Endothelial cell of umbilical vein (primary cell): ENCODE results near the gene BTG2. TPM values are rescaled to one million over a fixed set of nuclear protein-coding genes. Genes with fewer than 3 reads are reported as not detected.
"Not testable (repeated sequence)": the region's sequence is repeated elsewhere in the genome, so short reads cannot be mapped to it uniquely, and the experiment has no call there.

Source experiments
- BruUV-seq: library from RNA; stranded (reverse); fragments of 400-500 nt; replicated peaks from 2 replicates; lab custom pipeline; 2021; lab: Mats Ljungman, UMichigan
- CTCF ChIA-PET: fragments of 300-600, 350-600 bp; sonication (Branson Sonifier 250); formaldehyde crosslinking; loops from one replicate; lab custom pipeline; 2021; ENCODE audit warnings: antibody characterized with exemption, inconsistent platforms; lab: Charles Lee
- POLR2A ChIA-PET: fragments of 300-600, 350-600 bp; sonication (Branson Sonifier 250); formaldehyde crosslinking; loops from one replicate; lab custom pipeline; 2021; ENCODE audit warnings: antibody characterized with exemption, inconsistent platforms; lab: Charles Lee
- DNase-seq: peaks from one replicate; pipeline ENCODE4 v3.0.0-alpha.2; 2011; ENCODE audit warnings: low read depth, low spot score
- FAIRE-seq: peaks from 2 replicates; lab custom pipeline; 2011; peaks lifted over from hg19 to GRCh38; lab: Jason Lieb, UNC
- H2AFZ ChIP-seq: 2 replicates; pipeline ENCODE4 v1.6.0; 2012; ENCODE audit warnings: low read depth, low read length, control low read depth, inconsistent platforms
- H3K27ac ChIP-seq: 2 replicates; pipeline ENCODE4 v1.5.1; 2011; ENCODE audit warnings: low read depth, mild to moderate bottlenecking, control low read depth, low read length, moderate library complexity; ENCODE audit not compliant: insufficient read depth
- H3K27me3 ChIP-seq, 2 experiments: 2 replicates each; pipeline versions ENCODE4 v1.6.0 to v1.6.1; 2011; ENCODE audit warnings: low read length in 2 of 2, mixed read lengths in 1 of 2; ENCODE audit not compliant: control insufficient read depth in 2 of 2, insufficient read depth in 2 of 2
- H3K36me3 ChIP-seq, 2 experiments: 2 replicates in 1 of 2; 3 replicates in 1 of 2; pipeline ENCODE4 v1.5.1; 2011; ENCODE audit warnings: low read length in 2 of 2, mild to moderate bottlenecking in 1 of 2, moderate library complexity in 1 of 2; ENCODE audit not compliant: control insufficient read depth in 2 of 2, insufficient read depth in 2 of 2; ENCODE audit errors: extremely low read depth in 1 of 2
- H3K4me1 ChIP-seq: 3 replicates; pipeline ENCODE4 v1.5.1; 2011; ENCODE audit warnings: mild to moderate bottlenecking, low read length; ENCODE audit not compliant: control insufficient read depth, insufficient read depth; ENCODE audit errors: extremely low read depth
- H3K4me2 ChIP-seq: 2 replicates; pipeline ENCODE4 v1.6.1; 2011; ENCODE audit warnings: low read length, control low read depth, mixed read lengths; ENCODE audit not compliant: insufficient read depth
- H3K4me3 ChIP-seq, 3 experiments: fragments of 200-600 bp in 1 of 3; sonication (generic), shearing (Covaris generic) in 1 of 3; replicated peaks in 1 of 3; 2 replicates each; pipeline ENCODE4 v1.5.1; 2011 to 2016; ENCODE audit warnings: control low read depth in 3 of 3, low read length in 3 of 3, mild to moderate bottlenecking in 2 of 3, inconsistent platforms in 1 of 3, low read depth in 1 of 3, moderate library complexity in 1 of 3; ENCODE audit not compliant: insufficient read depth in 1 of 3
- H3K79me2 ChIP-seq: 2 replicates; pipeline ENCODE4 v1.6.0; 2012; ENCODE audit warnings: low read length, inconsistent platforms; ENCODE audit not compliant: control insufficient read depth, insufficient read depth
- H3K9ac ChIP-seq: replicated peaks from 2 replicates; pipeline ENCODE3; 2011; ENCODE audit warnings: low read length, control low read depth; ENCODE audit not compliant: insufficient read depth; ENCODE audit errors: extremely low read depth
- H3K9me1 ChIP-seq: replicated peaks from 3 replicates; pipeline ENCODE4 v1.6.0; 2011; ENCODE audit warnings: mild to moderate bottlenecking, low read length; ENCODE audit not compliant: control insufficient read depth, insufficient read depth; ENCODE audit errors: extremely low read depth
- H3K9me3 ChIP-seq: replicated peaks from 2 replicates; pipeline ENCODE4 v1.5.1; 2012; ENCODE audit warnings: low read length, inconsistent platforms; ENCODE audit not compliant: control insufficient read depth, insufficient read depth
- H4K20me1 ChIP-seq: replicated peaks from 2 replicates; pipeline ENCODE3; 2011; ENCODE audit warnings: mild to moderate bottlenecking, low read length; ENCODE audit not compliant: control insufficient read depth, insufficient read depth; ENCODE audit errors: extremely low read depth
- POLR2AphosphoS5 ChIP-seq: IDR thresholded peaks from 2 replicates; pipeline ENCODE4 v1.6.1; 2012; ENCODE audit warnings: low read depth, mild to moderate bottlenecking, control low read depth, low read length, moderate library complexity; ENCODE audit not compliant: insufficient read depth
- dilution Hi-C: fragments of 300-500 bp; cut with MboI; formaldehyde crosslinking; loops from one replicate; pipeline ENCODE4 v1.15.0; 2019; ENCODE audit warnings: low sequenced_read_pairs; ENCODE audit not compliant: extremely low pct_ligation_motif_present
- intact Hi-C: fragments of 100-400 bp; cut with micrococcal nuclease; formaldehyde crosslinking; loops from one replicate; pipeline ENCODE4 v1.10.0; 2022
- polyA plus RNA-seq, 4 experiments: library from polyadenylated mRNA; depleted of rRNA in 3 of 4; stranded (reverse) in 3 of 4; unstranded in 1 of 4; fragments of >200 nt; gene quantifications; 2 replicates each; pipeline versions ENCODE4 v1.2.1 to v1.2.3, GENCODE V29; 2011 to 2012; ENCODE audit warnings: missing spikeins in 1 of 4
- total RNA-seq: library from RNA; stranded (reverse); gene quantifications from 2 replicates; pipeline ENCODE4 v1.2.3, GENCODE V29; 2021
- TF ChIP-seq, protein P1 (sequence below), 2 donors: IDR thresholded peaks; 1 replicate in 1 of 2; 2 replicates in 1 of 2; pipeline ENCODE4 v1.5.1; 2011; ENCODE audit warnings: low read length in 2 of 2, mild to moderate bottlenecking in 2 of 2, moderate library complexity in 2 of 2, control low read depth in 1 of 2, inconsistent platforms in 1 of 2, low read depth in 1 of 2; ENCODE audit not compliant: insufficient read depth in 1 of 2; ENCODE audit errors: extremely low read depth in 1 of 2

BTG2 gene
- total and polyA plus RNA-seq, 2 donors (not counting 3 experiments of a cell fraction or from before 2014, with no cell fraction given), result 35.6 to 50.1 TPM

DNA sequence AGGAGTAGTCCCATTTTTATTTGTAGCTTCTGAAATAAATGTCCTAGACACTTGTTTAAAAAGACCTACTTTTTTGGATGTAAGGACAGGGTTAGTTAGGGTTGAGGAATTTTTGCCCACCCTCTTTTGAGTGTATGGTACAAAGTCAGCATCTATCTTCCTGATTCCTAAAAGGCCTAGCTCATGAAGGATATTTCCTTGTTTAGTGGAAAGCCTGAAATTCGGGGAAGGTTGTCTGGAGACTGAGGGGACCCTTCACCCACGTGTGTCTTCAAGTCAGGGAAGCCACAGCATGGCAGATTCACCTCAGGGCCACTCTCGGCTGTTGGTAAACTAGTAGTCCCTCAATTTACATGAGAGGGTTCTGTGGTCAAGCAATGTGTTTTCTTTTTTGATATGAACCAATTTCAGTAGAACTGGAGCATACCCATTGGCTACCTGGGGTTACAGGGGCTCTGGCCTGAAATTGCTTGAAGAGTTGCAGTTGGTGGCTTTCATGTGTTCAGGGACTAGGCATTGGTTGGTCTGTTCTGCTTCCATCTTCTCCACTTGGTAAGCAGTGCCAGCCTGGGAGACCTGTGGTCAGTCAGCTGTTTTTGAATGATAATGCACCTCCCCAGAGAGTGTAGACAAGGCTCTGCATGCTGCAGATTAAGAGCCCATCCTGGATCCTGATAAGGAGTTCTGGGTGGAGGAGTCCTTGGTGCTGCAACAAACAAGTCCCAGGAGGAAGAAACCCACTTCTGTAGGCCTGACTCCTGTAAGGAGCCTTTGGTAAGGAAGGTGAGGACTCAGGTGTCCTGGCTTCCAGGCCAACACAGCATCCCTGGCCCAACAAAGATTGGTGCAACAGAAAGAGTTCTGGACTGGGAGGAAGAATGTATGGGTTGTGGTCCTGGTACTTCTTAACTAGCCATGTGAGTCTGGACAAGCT, 6.3 kb downstream of the BTG2 start:
- H3K4me3 ChIP-seq, result no peak overlapping the region
- no peak overlapping the region for H3K9ac ChIP-seq
- peaks cover 2 to 12% of the 10 kb centered on the region in 2 experiments for H3K36me3 ChIP-seq
- no peaks in the 10 kb centered on the region for H3K27me3 ChIP-seq
- FAIRE-seq (no peak), DNase-seq (no peak)
- H3K4me2 ChIP-seq, result no peak overlapping the region
- no peak overlapping the region for H2AFZ ChIP-seq
- no TSS peak for BruUV-seq
- H4K20me1 ChIP-seq, result peaks cover 5% of the 10 kb centered on the region
- ChIA-PET CTCF (interaction anchor here (0.5 to 7.8 kb wide), 6 partner anchors 9 to 129 kb away, joined by 3 to 88 read pairs (median 10); no protein-coding TSS in a partner anchor), POLR2A (interaction anchor here (1.4 kb wide), 1 partner anchor 9 kb away, joined by 6 read pairs; no protein-coding TSS in a partner anchor)
- peaks cover 13% of the 10 kb centered on the region for H3K4me1 ChIP-seq
- dilution Hi-C loops (no loop called here), intact Hi-C loops (no loop called here)
- no peak overlapping the region for H3K27ac ChIP-seq
- H3K9me1 ChIP-seq, result no peaks in the 10 kb centered on the region
- H3K79me2 ChIP-seq, result peaks cover 6% of the 10 kb centered on the region
- no peaks in the 10 kb centered on the region for H3K9me3 ChIP-seq
- TF ChIP-seq, protein P1, sequence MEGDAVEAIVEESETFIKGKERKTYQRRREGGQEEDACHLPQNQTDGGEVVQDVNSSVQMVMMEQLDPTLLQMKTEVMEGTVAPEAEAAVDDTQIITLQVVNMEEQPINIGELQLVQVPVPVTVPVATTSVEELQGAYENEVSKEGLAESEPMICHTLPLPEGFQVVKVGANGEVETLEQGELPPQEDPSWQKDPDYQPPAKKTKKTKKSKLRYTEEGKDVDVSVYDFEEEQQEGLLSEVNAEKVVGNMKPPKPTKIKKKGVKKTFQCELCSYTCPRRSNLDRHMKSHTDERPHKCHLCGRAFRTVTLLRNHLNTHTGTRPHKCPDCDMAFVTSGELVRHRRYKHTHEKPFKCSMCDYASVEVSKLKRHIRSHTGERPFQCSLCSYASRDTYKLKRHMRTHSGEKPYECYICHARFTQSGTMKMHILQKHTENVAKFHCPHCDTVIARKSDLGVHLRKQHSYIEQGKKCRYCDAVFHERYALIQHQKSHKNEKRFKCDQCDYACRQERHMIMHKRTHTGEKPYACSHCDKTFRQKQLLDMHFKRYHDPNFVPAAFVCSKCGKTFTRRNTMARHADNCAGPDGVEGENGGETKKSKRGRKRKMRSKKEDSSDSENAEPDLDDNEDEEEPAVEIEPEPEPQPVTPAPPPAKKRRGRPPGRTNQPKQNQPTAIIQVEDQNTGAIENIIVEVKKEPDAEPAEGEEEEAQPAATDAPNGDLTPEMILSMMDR (IDR thresholded peaks at IDR 0.05; ENCODE audit: extremely low read depth in 1 of 2, insufficient read depth in 1 of 2, low read depth in 1 of 2, low read length in 2 of 2), result no peak
- TF ChIP-seq POLR2AphosphoS5, result no peak

DNA sequence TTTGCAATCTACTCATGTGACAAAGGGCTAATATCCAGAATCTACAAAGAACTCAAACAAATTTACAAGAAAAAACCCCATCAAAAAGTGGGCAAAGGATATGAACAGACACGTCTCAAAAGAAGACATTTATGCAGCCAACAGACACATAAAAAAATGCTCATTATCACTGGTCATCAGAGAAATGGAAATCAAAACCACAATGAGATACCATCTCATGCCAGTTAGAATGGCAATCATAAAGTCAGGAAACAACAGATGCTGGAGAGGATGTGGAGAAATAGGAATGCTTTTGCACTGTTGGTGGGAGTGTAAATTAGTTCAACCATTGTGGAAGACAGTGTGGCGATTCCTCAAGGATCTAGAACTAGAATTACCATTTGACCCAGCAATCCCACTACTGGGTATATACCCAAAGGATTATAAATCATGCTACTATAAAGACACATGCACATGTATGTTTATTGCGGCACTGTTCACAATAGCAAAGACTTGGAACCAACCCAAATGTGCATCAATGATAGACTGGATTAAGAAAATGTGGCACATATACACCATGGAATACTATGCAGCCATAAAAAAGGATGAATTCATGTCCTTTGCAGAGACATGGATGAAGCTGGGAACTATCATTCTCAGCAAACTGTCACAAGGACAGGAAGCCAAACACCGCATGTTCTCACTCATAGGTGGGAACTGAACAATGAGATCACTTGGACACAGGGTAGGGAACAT, 8.9 kb downstream of the BTG2 start:
- CTCF ChIA-PET, result interaction anchor here (1.1 to 1.4 kb wide), 2 partner anchors 11 to 21 kb away, joined by 3 read pairs; no protein-coding TSS in a partner anchor
- dilution Hi-C loops, BruUV-seq: not testable (repeated sequence)

More for the DNA sequence above, 8.9 kb downstream of the BTG2 start:
- intact Hi-C loops, H4K20me1 ChIP-seq, DNase-seq, H2AFZ ChIP-seq, H3K9ac ChIP-seq, POLR2A ChIA-PET, H3K9me1 ChIP-seq, H3K9me3 ChIP-seq, H3K4me3 ChIP-seq, H3K27ac ChIP-seq, H3K36me3 ChIP-seq, H3K4me2 ChIP-seq, H3K4me1 ChIP-seq, H3K79me2 ChIP-seq, FAIRE-seq, H3K27me3 ChIP-seq: not testable (repeated sequence)
